GM23338 (cell line): ENCODE results near the gene AQP5. TPM values are rescaled to one million over a fixed set of nuclear protein-coding genes. Genes with fewer than 3 reads are reported as not detected.

Experiments used
- ATAC-seq: fragments of 200-7000 bp; cut with Tn5 transposase; 3 replicates; pipeline ENCODE4 v1.9.1; 2020
- DNase-seq: peaks from one replicate; pipeline ENCODE4 v3.0.0-alpha.2; 2015; ENCODE audit warnings: low spot score
- H2AFZ ChIP-seq: fragments of 200-600 bp; sonication (generic); 2 replicates; pipeline ENCODE4 v1.8.0; 2016; ENCODE audit warnings: antibody characterized with exemption, mild to moderate bottlenecking, moderate library complexity
- H3F3A ChIP-seq: fragments of 200-600 bp; sonication (generic); replicated peaks from 2 replicates; pipeline ENCODE4 v1.8.0; 2017; ENCODE audit warnings: antibody characterized with exemption, mixed run types, low read depth
- H3K27ac ChIP-seq: fragments of 200-600 bp; sonication (generic); 2 replicates; pipeline ENCODE4 v1.6.1; 2016; ENCODE audit warnings: low read depth
- H3K27me3 ChIP-seq: fragments of 200-600 bp; sonication (generic); 2 replicates; pipeline ENCODE4 v1.8.0; 2016; ENCODE audit warnings: mild to moderate bottlenecking, mixed run types, moderate library complexity; ENCODE audit not compliant: insufficient read depth
- H3K36me3 ChIP-seq: fragments of 200-600 bp; sonication (generic); 2 replicates; pipeline ENCODE4 v1.8.0; 2016; ENCODE audit warnings: mild to moderate bottlenecking; ENCODE audit not compliant: insufficient read depth
- H3K4me1 ChIP-seq: fragments of 200-600 bp; sonication (generic); 2 replicates; pipeline ENCODE4 v1.8.0; 2016; ENCODE audit warnings: mild to moderate bottlenecking, moderate library complexity; ENCODE audit not compliant: insufficient read depth
- H3K4me2 ChIP-seq: fragments of 200-600 bp; sonication (generic); 2 replicates; pipeline ENCODE4 v1.7.1; 2017; ENCODE audit warnings: mixed run types
- H3K4me3 ChIP-seq: fragments of 200-600 bp; sonication (generic); 2 replicates; pipeline ENCODE4 v1.6.1; 2016; ENCODE audit warnings: mixed run types
- H3K79me2 ChIP-seq: fragments of 200-600 bp; sonication (generic); replicated peaks from 2 replicates; pipeline ENCODE4 v1.8.0; 2017; ENCODE audit warnings: mild to moderate bottlenecking; ENCODE audit not compliant: insufficient read depth
- H3K9me2 ChIP-seq: fragments of 200-600 bp; sonication (generic); 2 replicates; pipeline ENCODE4 v1.8.0; 2017; ENCODE audit not compliant: insufficient read depth
- H4K20me1 ChIP-seq: fragments of 200-600 bp; sonication (generic); replicated peaks from 2 replicates; pipeline ENCODE4 v1.8.0; 2017; ENCODE audit warnings: mild to moderate bottlenecking; ENCODE audit not compliant: insufficient read depth
- H3K27ac Mint-ChIP-seq: 2 replicates; pipeline ENCODE4 v1.8.0; 2020; ENCODE audit warnings: inconsistent platforms, mild to moderate bottlenecking, moderate library complexity, mixed read lengths
- H3K27me3 Mint-ChIP-seq: 3 replicates; pipeline ENCODE4 v1.8.0; 2022; ENCODE audit warnings: low read depth, mild to moderate bottlenecking, moderate library complexity, mixed read lengths, inconsistent platforms; ENCODE audit not compliant: insufficient read depth, poor library complexity
- H3K36me3 Mint-ChIP-seq: 3 replicates; pipeline ENCODE4 v1.8.0; 2021; ENCODE audit warnings: low read depth, mild to moderate bottlenecking, inconsistent platforms, moderate library complexity, mixed read lengths
- H3K4me1 Mint-ChIP-seq: 3 replicates; pipeline ENCODE4 v1.8.0; 2020; ENCODE audit warnings: mild to moderate bottlenecking, inconsistent platforms, mixed read lengths
- H3K4me3 Mint-ChIP-seq: 3 replicates; pipeline ENCODE4 v1.8.0; 2021; ENCODE audit warnings: moderate library complexity, mild to moderate bottlenecking, inconsistent platforms, mixed read lengths
- H3K9me3 Mint-ChIP-seq: 3 replicates; pipeline ENCODE4 v1.8.0; 2020; ENCODE audit warnings: moderate library complexity, mild to moderate bottlenecking, inconsistent platforms, mixed read lengths
- CREB1 ChIP-seq: fragments of 250-450 bp; sonication (Bioruptor Pico); IDR thresholded peaks from 2 replicates; pipeline ENCODE4 v1.5.0; 2020; ENCODE audit warnings: low read depth, mild to moderate bottlenecking, moderate library complexity
- CTCF ChIP-seq, 2 experiments: fragments of 200-600 bp in 1 of 2; sonication (generic) in 1 of 2; conservative IDR thresholded peaks; 2 replicates each; pipeline versions ENCODE4 v1.5.1 to v1.6.1; 2016 to 2017; ENCODE audit warnings: antibody characterized with exemption in 2 of 2, low read depth in 2 of 2, mild to moderate bottlenecking in 2 of 2, moderate library complexity in 1 of 2
- ETS1 ChIP-seq: IDR thresholded peaks from 2 replicates; pipeline ENCODE4 v1.6.1; 2016; ENCODE audit warnings: antibody characterized with exemption
- EZH2 ChIP-seq: fragments of 200-600 bp; sonication (generic); IDR thresholded peaks from one replicate; pipeline ENCODE4 v1.8.0; 2017; ENCODE audit warnings: antibody characterized with exemption, mild to moderate bottlenecking, low read depth; ENCODE audit not compliant: unreplicated experiment
- EZH2phosphoT487 ChIP-seq: fragments of 200-600 bp; sonication (generic); IDR thresholded peaks from one replicate; pipeline ENCODE4 v1.8.1; 2018; ENCODE audit warnings: antibody characterized with exemption; ENCODE audit not compliant: unreplicated experiment
- JUNB ChIP-seq: IDR thresholded peaks from one replicate; pipeline ENCODE4 v1.6.1; 2016; ENCODE audit warnings: antibody characterized with exemption; ENCODE audit not compliant: unreplicated experiment
- POLR2AphosphoS5 ChIP-seq: IDR thresholded peaks from 2 replicates; pipeline ENCODE4 v1.6.1; 2016; ENCODE audit warnings: antibody characterized with exemption, low read depth
- REST ChIP-seq: IDR thresholded peaks from one replicate; pipeline ENCODE4 v1.6.1; 2018; ENCODE audit warnings: antibody characterized with exemption; ENCODE audit not compliant: unreplicated experiment
- ZNF114 ChIP-seq: fragments of 250-450 bp; sonication (Bioruptor Pico); IDR thresholded peaks from 2 replicates; pipeline ENCODE4 v1.5.0; 2020; ENCODE audit warnings: mild to moderate bottlenecking, moderate library complexity
- ZNF331 ChIP-seq: fragments of 250-450 bp; sonication (Bioruptor Pico); IDR thresholded peaks from 2 replicates; pipeline ENCODE4 v1.5.0; 2020; ENCODE audit warnings: low read depth, mild to moderate bottlenecking, moderate library complexity
- polyA plus RNA-seq: library from polyadenylated mRNA; unstranded; fragments of >200 nt; fragmentation: Nextera tagmentation; extraction: Ambion mirVana; gene quantifications from 2 replicates; pipeline ENCODE4 v1.2.1, GENCODE V29; 2016
- total RNA-seq: library from RNA; depleted of rRNA; stranded (reverse); fragments of >200 nt; shearing (Covaris generic); gene quantifications from 2 replicates; pipeline ENCODE4 v1.2.3, GENCODE V29; 2014

AQP5 gene
- total and polyA plus RNA-seq, 2 experiments from 2014 or later: 1.3 to 2.2 TPM

- H3K36me3 ChIP-seq: no peaks in the 10 kb centered on the region
- no peaks in the 10 kb centered on the region for H4K20me1 ChIP-seq
- Mint-ChIP-seq H3K27me3 (peaks cover 15% of the 10 kb centered on the region), H3K4me3 (no peak overlapping the region), H3K27ac (no peak overlapping the region; the same call in 1 of the 2 replicates), H3K36me3 (no peaks in the 10 kb centered on the region), H3K9me3 (no peaks in the 10 kb centered on the region), H3K4me1 (peaks cover 29% of the 10 kb centered on the region)
- H3K9me2 ChIP-seq: no peaks in the 10 kb centered on the region
- TF ChIP-seq ZNF331 (no peak), CREB1 (CRISPR knock-in tag) (no peak), EZH2 (no peak), CTCF (conservative IDR thresholded peaks at IDR 0.05; ENCODE audit: low read depth in 2 of 2) (no peak), REST (no peak), JUNB (no peak), EZH2phosphoT487 (no peak), ZNF114 (no peak), ETS1 (no peak), POLR2AphosphoS5 (no peak)
- H3K4me3 ChIP-seq: no peak overlapping the region
- ATAC-seq (no peak), DNase-seq (no peak)
- no peak overlapping the region for H3K4me2 ChIP-seq
- H3K79me2 ChIP-seq: no peaks in the 10 kb centered on the region
- no peaks in the 10 kb centered on the region for H3F3A ChIP-seq
- H3K27ac ChIP-seq: no peak overlapping the region
- H3K27me3 ChIP-seq: no peaks in the 10 kb centered on the region
- H3K4me1 ChIP-seq: peaks cover 26% of the 10 kb centered on the region
- H2AFZ ChIP-seq: 0 out of 2 replicates have a peak overlapping the region, but pooled peaks have one; percentile 38
Observed at GRCh38 chr12:49947593-49948226, 14.0 kb upstream of the AQP5 start.
